NB4 (cell line): ENCODE data around the gene CHDH.
A peak's percentile ranks its signal among the peaks of the same experiment; 100 is the strongest.

Source experiments
- DNase-seq: peaks from one replicate; pipeline ENCODE4 v3.0.0; 2010; ENCODE audit warnings: low read depth
- H3K4me3 ChIP-seq: one replicate; pipeline ENCODE4 v1.5.1; 2011; ENCODE audit warnings: mild to moderate bottlenecking, low read depth, low read length, moderate library complexity
- CTCF ChIP-seq: IDR thresholded peaks from one replicate; pipeline ENCODE4 v1.5.1; 2012; ENCODE audit warnings: low read depth, low read length
- MAX ChIP-seq: IDR thresholded peaks from 2 replicates; pipeline ENCODE4 v1.6.1; 2011; ENCODE audit warnings: low read depth, low read length
- MYC ChIP-seq: IDR thresholded peaks from 2 replicates; pipeline ENCODE4 v1.6.1; 2011; ENCODE audit warnings: low read depth, low read length
- POLR2A ChIP-seq: IDR thresholded peaks from 2 replicates; pipeline ENCODE4 v1.6.1; 2011; ENCODE audit warnings: mild to moderate bottlenecking; ENCODE audit not compliant: insufficient read length; ENCODE audit errors: extremely low read depth

Gene CHDH

GRCh38 chr3:53880396-53881345 is 34.5 kb upstream of the CHDH start:
- H3K4me3 ChIP-seq, result peak overlapping the region; percentile 80
- DNase-seq, result no peak
- TF ChIP-seq POLR2A (no peak), MAX (no peak), MYC (no peak), CTCF (no peak)

GRCh38 chr3:53865732-53866499 is 19.7 kb upstream of the CHDH start:
- no peak for DNase-seq
- TF ChIP-seq MAX, result no peak
- no peak for TF ChIP-seq POLR2A
- TF ChIP-seq CTCF, result no peak
- TF ChIP-seq MYC, result no peak
- no peak overlapping the region for H3K4me3 ChIP-seq

DNA sequence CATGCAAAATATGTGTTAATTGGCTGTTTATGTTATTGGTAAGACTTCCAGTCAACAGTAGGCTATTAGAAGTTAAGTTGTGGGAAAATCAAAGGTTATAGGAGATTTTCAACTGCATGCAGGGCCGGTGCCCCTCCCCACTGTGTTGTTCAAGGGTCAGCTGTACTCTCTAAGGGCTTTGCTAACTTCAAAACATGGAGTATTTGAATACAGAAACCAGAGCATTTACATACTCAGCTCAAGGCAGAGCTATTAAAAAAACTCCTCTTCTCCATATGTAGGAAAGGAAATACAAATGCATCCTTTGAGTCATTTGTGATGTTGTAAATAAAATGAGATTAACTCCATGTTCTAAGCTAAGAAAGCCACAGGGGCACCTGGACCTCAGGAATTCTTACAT is 16.9 kb upstream of the CHDH start:
- DNase-seq, result no peak
- TF ChIP-seq CTCF (no peak), POLR2A (no peak), MYC (no peak), MAX (no peak)
- no peak overlapping the region for H3K4me3 ChIP-seq

GRCh38 chr3:53862241-53862640 is 16.0 kb upstream of the CHDH start:
- DNase-seq, result no peak
- H3K4me3 ChIP-seq, result no peak overlapping the region
- TF ChIP-seq CTCF (no peak), MYC (no peak), MAX (no peak), POLR2A (no peak)

GRCh38 chr3:53860196-53860595 is 14.0 kb upstream of the CHDH start:
- no peak overlapping the region for H3K4me3 ChIP-seq
- no peak for DNase-seq
- TF ChIP-seq POLR2A, result no peak
- TF ChIP-seq MYC, result no peak
- no peak for TF ChIP-seq CTCF
- TF ChIP-seq MAX, result no peak
